Colonic mucosa (tissue), 4 donors: ENCODE measurements around the gene VSIG2. TPM values are rescaled to one million over a fixed set of nuclear protein-coding genes. Genes with fewer than 3 reads are reported as not detected.
A peak's percentile ranks its signal among the peaks of the same experiment; 100 is the strongest.

ENCODE experiments used
- DNase-seq: peaks from one replicate; pipeline ENCODE4 v3.0.0-alpha.2; 2020
- H3K27ac ChIP-seq: fragments of 200-600 bp; one replicate; pipeline ENCODE4 v1.8.0; 2021
- H3K27me3 ChIP-seq: fragments of 200-600 bp; one replicate; pipeline ENCODE4 v1.8.0; 2021
- H3K36me3 ChIP-seq: fragments of 200-600 bp; one replicate; pipeline ENCODE4 v1.8.0; 2021
- H3K4me1 ChIP-seq: fragments of 200-600 bp; one replicate; pipeline ENCODE4 v1.8.0; 2021; ENCODE audit warnings: mild to moderate bottlenecking
- H3K4me3 ChIP-seq: fragments of 200-600 bp; one replicate; pipeline ENCODE4 v1.8.0; 2021
- H3K9ac ChIP-seq, 2 donors: one replicate each; pipeline ENCODE4 v1.7.0; 2013; ENCODE audit warnings: control low read depth in 2 of 2, low read depth in 2 of 2, low read length in 2 of 2
- H3K9me3 ChIP-seq: fragments of 200-600 bp; one replicate; pipeline ENCODE4 v1.8.0; 2021
- intact Hi-C: fragments of 100-400 bp; cut with DNase I; formaldehyde crosslinking; loops from one replicate; pipeline ENCODE4 v1.14.1; 2022
- total RNA-seq, 2 donors: library from RNA; stranded (reverse); fragmentation: NEBNext Ultra II Directional in 1 of 2; extraction: Animal tissue kit (Norgen Biotek cat#: 25700) in 1 of 2; gene quantifications; one replicate each; pipeline ENCODE4 v1.2.1, GENCODE V29; 2021
- TF ChIP-seq, protein P1 (sequence below): fragments of 200-600 bp; IDR thresholded peaks from one replicate; pipeline ENCODE4 v1.8.0; 2022; ENCODE audit warnings: antibody characterized with exemption, mild to moderate bottlenecking
- donor health status: healthy.
- donor health status: DM: no; HTN: no; CAD: no.
- donor health status: DM: no; HTN: no; CAD: no.

VSIG2 gene
- total RNA-seq, 2 donors from 2014 or later: 122 to 155 TPM

GRCh38 chr11:124747406-124748099 lies 4.5 kb downstream of the VSIG2 start:
- H3K27me3 ChIP-seq: peaks cover 4% of the 10 kb centered on the region

DNA sequence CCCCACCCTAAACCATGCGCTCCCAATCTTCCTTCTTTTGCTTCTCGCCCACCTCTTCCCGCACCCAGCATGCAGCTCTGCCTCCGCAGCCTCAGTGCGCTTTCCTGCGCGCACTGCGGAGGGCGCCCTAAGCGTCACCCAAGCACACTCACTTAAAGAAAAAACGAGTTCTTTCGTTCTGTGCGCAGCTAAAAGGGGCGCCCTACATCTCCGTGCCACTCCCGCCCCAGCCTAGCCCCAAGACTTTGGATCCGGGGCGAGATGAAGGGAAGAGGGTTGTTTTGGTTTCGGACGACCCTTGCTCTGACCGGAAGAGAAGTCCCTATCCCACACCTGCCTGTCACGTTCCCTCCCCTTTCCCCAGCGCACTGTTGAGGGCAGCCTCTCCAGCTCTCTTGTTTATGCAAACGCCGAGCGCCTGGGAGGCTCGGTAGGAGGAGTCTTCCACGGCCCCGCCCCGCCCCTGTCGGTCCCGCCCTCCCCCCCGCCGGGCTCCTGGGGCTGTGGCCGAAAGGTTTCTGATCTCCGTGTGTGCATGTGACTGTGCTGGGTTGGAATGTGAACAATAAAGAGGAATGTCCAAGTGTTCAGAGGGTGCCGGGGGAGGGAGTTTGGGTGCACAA lies 5.3 kb downstream of the VSIG2 start:
- Histone ChIP-seq H3K9ac (peak overlapping the region; percentile 59 to 87), H3K4me3 (peak overlapping the region; percentile 34), H3K4me1 (peaks cover 4% of the 10 kb centered on the region), H3K9me3 (no peaks in the 10 kb centered on the region), H3K27me3 (peaks cover 4% of the 10 kb centered on the region), H3K36me3 (no peaks in the 10 kb centered on the region), H3K27ac (peak overlapping the region; percentile 67)
- intact Hi-C loops: loop anchor here (5.0 kb wide), 1 partner anchor 74 kb away; the partner anchor contains the start of genes SIAE and SPA17
- peak; percentile 95 for DNase-seq
- TF ChIP-seq, protein P1, sequence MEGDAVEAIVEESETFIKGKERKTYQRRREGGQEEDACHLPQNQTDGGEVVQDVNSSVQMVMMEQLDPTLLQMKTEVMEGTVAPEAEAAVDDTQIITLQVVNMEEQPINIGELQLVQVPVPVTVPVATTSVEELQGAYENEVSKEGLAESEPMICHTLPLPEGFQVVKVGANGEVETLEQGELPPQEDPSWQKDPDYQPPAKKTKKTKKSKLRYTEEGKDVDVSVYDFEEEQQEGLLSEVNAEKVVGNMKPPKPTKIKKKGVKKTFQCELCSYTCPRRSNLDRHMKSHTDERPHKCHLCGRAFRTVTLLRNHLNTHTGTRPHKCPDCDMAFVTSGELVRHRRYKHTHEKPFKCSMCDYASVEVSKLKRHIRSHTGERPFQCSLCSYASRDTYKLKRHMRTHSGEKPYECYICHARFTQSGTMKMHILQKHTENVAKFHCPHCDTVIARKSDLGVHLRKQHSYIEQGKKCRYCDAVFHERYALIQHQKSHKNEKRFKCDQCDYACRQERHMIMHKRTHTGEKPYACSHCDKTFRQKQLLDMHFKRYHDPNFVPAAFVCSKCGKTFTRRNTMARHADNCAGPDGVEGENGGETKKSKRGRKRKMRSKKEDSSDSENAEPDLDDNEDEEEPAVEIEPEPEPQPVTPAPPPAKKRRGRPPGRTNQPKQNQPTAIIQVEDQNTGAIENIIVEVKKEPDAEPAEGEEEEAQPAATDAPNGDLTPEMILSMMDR: peak; percentile 32

More at GRCh38 chr11:124747406-124748099, 4.5 kb downstream of the VSIG2 start:
- TF ChIP-seq, protein P1: no peak
- peaks cover 4% of the 10 kb centered on the region for H3K4me1 ChIP-seq
- H3K9ac ChIP-seq: peak overlapping the region in 1 of 2 donors; percentile 46
- intact Hi-C loops: loop anchor here (5.0 kb wide), 1 partner anchor 75 kb away; the partner anchor contains the start of genes SIAE and SPA17
- DNase-seq: no peak
- H3K27ac ChIP-seq: peak overlapping the region; percentile 67
- no peaks in the 10 kb centered on the region for H3K36me3 ChIP-seq
- no peaks in the 10 kb centered on the region for H3K9me3 ChIP-seq
- H3K4me3 ChIP-seq: no peak overlapping the region

DNA sequence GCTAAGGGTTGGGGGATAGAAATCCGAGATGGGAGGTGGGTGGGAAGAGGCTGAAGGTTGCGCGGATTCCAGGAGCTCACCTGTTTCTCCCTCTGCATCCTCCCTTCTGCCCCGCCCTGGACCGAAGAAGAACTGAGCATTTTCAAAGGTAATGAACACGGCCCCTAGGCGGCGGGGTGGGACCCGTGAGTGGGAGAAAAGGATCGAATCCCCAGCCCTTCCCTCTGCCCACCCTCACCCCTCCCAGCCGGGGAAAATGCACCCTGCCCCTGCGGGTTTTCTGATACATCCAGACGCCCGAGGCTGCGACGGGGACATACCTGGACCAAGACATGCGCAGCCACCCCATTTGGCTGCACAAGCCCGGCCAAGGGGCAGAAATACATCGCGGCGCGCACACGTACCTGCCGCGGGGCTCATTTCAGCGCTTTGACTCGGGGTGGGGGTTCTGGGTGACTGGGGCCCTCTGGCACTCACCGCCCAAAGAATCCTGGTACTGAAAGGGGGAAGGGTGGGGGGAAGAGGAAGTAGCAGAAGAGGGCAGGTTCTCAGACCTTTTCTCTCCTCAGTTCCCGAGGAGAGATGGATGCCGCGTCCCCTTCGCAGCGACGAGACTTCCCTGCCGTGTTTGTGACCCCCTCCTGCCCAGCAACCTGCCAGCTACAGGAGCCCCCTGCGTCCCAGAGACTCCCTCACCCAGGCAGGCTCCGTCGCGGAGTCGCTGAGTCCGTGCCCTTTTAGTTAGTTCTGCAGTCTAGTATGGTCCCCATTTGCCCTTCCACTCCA lies 6.0 kb downstream of the VSIG2 start:
- H3K27me3 ChIP-seq: peaks cover 4% of the 10 kb centered on the region
- DNase-seq: peak; percentile 87

GRCh38 chr11:124745270-124745834 lies 6.7 kb downstream of the VSIG2 start:
- Histone ChIP-seq H3K4me3 (no peak overlapping the region), H3K36me3 (no peaks in the 10 kb centered on the region), H3K9me3 (no peaks in the 10 kb centered on the region), H3K27me3 (peaks cover 4% of the 10 kb centered on the region), H3K4me1 (peaks cover 7% of the 10 kb centered on the region), H3K27ac (no peak overlapping the region), H3K9ac (no peak overlapping the region)
- TF ChIP-seq, protein P1: no peak
- intact Hi-C loops: loop anchor here (5.0 kb wide), 1 partner anchor 73 kb away; the partner anchor contains the start of genes SIAE and SPA17
- no peak for DNase-seq

More for the DNA sequence above, 6.0 kb downstream of the VSIG2 start:
- peak overlapping the region; percentile 67 for H3K27ac ChIP-seq
- no peaks in the 10 kb centered on the region for H3K9me3 ChIP-seq
- peak overlapping the region; percentile 59 to 87 for H3K9ac ChIP-seq
- H3K36me3 ChIP-seq: no peaks in the 10 kb centered on the region
- H3K4me1 ChIP-seq: peaks cover 4% of the 10 kb centered on the region
- TF ChIP-seq, protein P1: peak; percentile 36
- H3K4me3 ChIP-seq: peak overlapping the region; percentile 34
- intact Hi-C loops: loop anchor here (5.0 kb wide), 1 partner anchor 74 kb away; the partner anchor contains the start of genes SIAE and SPA17

- Histone ChIP-seq H3K9ac (no peak overlapping the region), H3K9me3 (no peaks in the 10 kb centered on the region), H3K4me3 (no peak overlapping the region), H3K4me1 (peaks cover 12% of the 10 kb centered on the region), H3K27ac (no peak overlapping the region), H3K36me3 (no peaks in the 10 kb centered on the region), H3K27me3 (peaks cover 4% of the 10 kb centered on the region)
- intact Hi-C loops: no loop called here
- TF ChIP-seq, protein P1: no peak
- DNase-seq: no peak
Observed at GRCh38 chr11:124743050-124743449, 9.0 kb downstream of the VSIG2 start.
